ENCODE results near the gene TMEM269. TPM values are rescaled to one million over a fixed set of nuclear protein-coding genes. Genes with fewer than 3 reads are reported as not detected.

The TMEM269 gene
- total RNA-seq, 2 donors from 2014 or later, result 0.20 to 0.66 TPM

DNA sequence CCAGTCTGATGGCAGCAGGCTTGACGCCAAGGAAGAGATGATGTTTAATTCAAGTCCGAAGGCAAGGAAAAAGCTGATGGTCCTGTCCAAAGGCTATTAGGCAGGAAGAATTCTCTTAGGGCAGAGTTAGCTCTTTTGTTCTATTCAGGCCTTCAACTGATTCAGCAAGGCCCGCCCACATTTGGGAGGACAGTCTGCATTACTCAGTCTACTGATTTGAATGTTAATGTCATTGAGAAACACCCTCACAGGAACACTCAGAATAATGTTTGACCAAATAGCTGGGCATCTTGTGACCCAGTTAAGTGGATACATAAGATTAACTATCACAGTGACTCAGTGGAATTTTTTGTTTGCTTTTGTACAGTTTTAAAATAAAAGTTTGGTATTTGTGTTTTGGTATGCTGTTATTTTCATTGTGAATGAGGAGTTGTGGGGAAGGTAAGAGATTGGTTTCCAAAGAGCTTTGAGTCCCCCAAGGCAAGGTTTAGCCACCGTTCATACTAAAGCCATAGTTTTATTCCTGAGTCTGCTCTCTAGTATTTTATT lies 59.9 kb downstream of the TMEM269 start:
- 93 to 94% methylated on average over 2 to 4 of the region's 4 CpGs for WGBS, 2 experiments (ENCODE audit: insufficient coverage in 1 of 2, insufficient read length in 1 of 2)
- H3K4me3 Mint-ChIP-seq, result no peak overlapping the region
- H3K27me3 Mint-ChIP-seq (ENCODE audit: insufficient read depth), result no peaks in the 10 kb centered on the region
- no peak overlapping the region for H3K27ac Mint-ChIP-seq
- H3K4me1 Mint-ChIP-seq, result peaks cover 17% of the 10 kb centered on the region
- Histone ChIP-seq H3K27me3 (ENCODE audit: control insufficient read depth, insufficient read depth, low read length, poor library complexity, severe bottlenecking) (no peaks in the 10 kb centered on the region), H3K4me3 (ENCODE audit: low read length) (no peak overlapping the region), H3K9ac (ENCODE audit: extremely low read depth, low read length, poor library complexity, severe bottlenecking) (no peak overlapping the region), H3K36me3 (ENCODE audit: control insufficient read depth, insufficient read depth, low read length) (peaks cover 6% of the 10 kb centered on the region), H3K27ac (ENCODE audit: low read depth, low read length) (no peak overlapping the region), H3K4me1 (ENCODE audit: control insufficient read depth, insufficient read depth, low read length) (peaks cover 3% of the 10 kb centered on the region), H3K9me3 (ENCODE audit: control insufficient read depth, low read length) (peaks cover 17% of the 10 kb centered on the region)
- peaks cover 31% of the 10 kb centered on the region for H3K36me3 Mint-ChIP-seq (ENCODE audit: low read depth)
- H3K9me3 Mint-ChIP-seq, result peaks cover 5% of the 10 kb centered on the region
- TF ChIP-seq, protein P1, sequence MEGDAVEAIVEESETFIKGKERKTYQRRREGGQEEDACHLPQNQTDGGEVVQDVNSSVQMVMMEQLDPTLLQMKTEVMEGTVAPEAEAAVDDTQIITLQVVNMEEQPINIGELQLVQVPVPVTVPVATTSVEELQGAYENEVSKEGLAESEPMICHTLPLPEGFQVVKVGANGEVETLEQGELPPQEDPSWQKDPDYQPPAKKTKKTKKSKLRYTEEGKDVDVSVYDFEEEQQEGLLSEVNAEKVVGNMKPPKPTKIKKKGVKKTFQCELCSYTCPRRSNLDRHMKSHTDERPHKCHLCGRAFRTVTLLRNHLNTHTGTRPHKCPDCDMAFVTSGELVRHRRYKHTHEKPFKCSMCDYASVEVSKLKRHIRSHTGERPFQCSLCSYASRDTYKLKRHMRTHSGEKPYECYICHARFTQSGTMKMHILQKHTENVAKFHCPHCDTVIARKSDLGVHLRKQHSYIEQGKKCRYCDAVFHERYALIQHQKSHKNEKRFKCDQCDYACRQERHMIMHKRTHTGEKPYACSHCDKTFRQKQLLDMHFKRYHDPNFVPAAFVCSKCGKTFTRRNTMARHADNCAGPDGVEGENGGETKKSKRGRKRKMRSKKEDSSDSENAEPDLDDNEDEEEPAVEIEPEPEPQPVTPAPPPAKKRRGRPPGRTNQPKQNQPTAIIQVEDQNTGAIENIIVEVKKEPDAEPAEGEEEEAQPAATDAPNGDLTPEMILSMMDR (conservative IDR thresholded peaks at IDR 0.05), result no peak
- no peak for DNase-seq

- WGBS, 2 experiments (ENCODE audit: insufficient coverage in 1 of 2, insufficient read length in 1 of 2), result no CpG with 5 or more reads among the region's 1 CpG
- H3K9ac ChIP-seq (ENCODE audit: extremely low read depth, low read length, poor library complexity, severe bottlenecking), result no peak overlapping the region
- H3K9me3 ChIP-seq (ENCODE audit: control insufficient read depth, low read length), result peaks cover 17% of the 10 kb centered on the region
- peaks cover 11% of the 10 kb centered on the region for H3K36me3 ChIP-seq (ENCODE audit: control insufficient read depth, insufficient read depth, low read length)
- H3K4me3 ChIP-seq (ENCODE audit: low read length), result no peak overlapping the region
- H3K9me3 Mint-ChIP-seq, result peaks cover 9% of the 10 kb centered on the region
- H3K27ac Mint-ChIP-seq, result no peak overlapping the region
- no peak for DNase-seq
- peaks cover 36% of the 10 kb centered on the region for H3K36me3 Mint-ChIP-seq (ENCODE audit: low read depth)
- TF ChIP-seq, protein P1 (conservative IDR thresholded peaks at IDR 0.05), result no peak
- H3K27me3 ChIP-seq (ENCODE audit: control insufficient read depth, insufficient read depth, low read length, poor library complexity, severe bottlenecking), result no peaks in the 10 kb centered on the region
- H3K4me1 Mint-ChIP-seq, result peaks cover 12% of the 10 kb centered on the region
- no peaks in the 10 kb centered on the region for H3K27me3 Mint-ChIP-seq (ENCODE audit: insufficient read depth)
- no peak overlapping the region for H3K4me3 Mint-ChIP-seq
- peaks cover 3% of the 10 kb centered on the region for H3K4me1 ChIP-seq (ENCODE audit: control insufficient read depth, insufficient read depth, low read length)
- no peak overlapping the region for H3K27ac ChIP-seq (ENCODE audit: low read depth, low read length)
Observed at GRCh38 chr1:42845193-42845592, 60.4 kb downstream of the TMEM269 start.

- H3K4me1 Mint-ChIP-seq, result peaks cover 12% of the 10 kb centered on the region
- peak overlapping the region; percentile 63 for H3K27ac Mint-ChIP-seq
- Histone ChIP-seq H3K36me3 (ENCODE audit: control insufficient read depth, insufficient read depth, low read length) (peaks cover 18% of the 10 kb centered on the region), H3K9me3 (ENCODE audit: control insufficient read depth, low read length) (peaks cover 22% of the 10 kb centered on the region), H3K4me3 (ENCODE audit: low read length) (peak overlapping the region; percentile 87), H3K4me1 (ENCODE audit: control insufficient read depth, insufficient read depth, low read length) (peaks cover 3% of the 10 kb centered on the region), H3K27ac (ENCODE audit: low read depth, low read length) (no peak overlapping the region), H3K9ac (ENCODE audit: extremely low read depth, low read length, poor library complexity, severe bottlenecking) (peak overlapping the region; percentile 44), H3K27me3 (ENCODE audit: control insufficient read depth, insufficient read depth, low read length, poor library complexity, severe bottlenecking) (no peaks in the 10 kb centered on the region)
- peaks cover 43% of the 10 kb centered on the region for H3K36me3 Mint-ChIP-seq (ENCODE audit: low read depth)
- TF ChIP-seq, protein P1 (conservative IDR thresholded peaks at IDR 0.05), result no peak
- no peaks in the 10 kb centered on the region for H3K27me3 Mint-ChIP-seq (ENCODE audit: insufficient read depth)
- 0 to 14% methylated on average over 7 to 10 of the region's 10 CpGs for WGBS, 2 experiments (ENCODE audit: insufficient coverage in 1 of 2, insufficient read length in 1 of 2)
- no peak for DNase-seq
- H3K4me3 Mint-ChIP-seq, result peak overlapping the region; percentile 90
- H3K9me3 Mint-ChIP-seq, result peaks cover 15% of the 10 kb centered on the region
Observed at GRCh38 chr1:42845866-42846256, 61.1 kb downstream of the TMEM269 start.
